ENCODE results near the gene ANKS1A.

ANKS1A gene

GRCh38 chr6:35080821-35081425, 191.9 kb downstream of the ANKS1A start:
- H3K4me3 ChIP-seq (ENCODE audit: low read depth, low read length) = no peak overlapping the region
- POLR2A ChIA-PET = no interaction called here
- H3K9me3 ChIP-seq (ENCODE audit: control insufficient read depth, insufficient read depth, low read depth, low read length) = no peaks in the 10 kb centered on the region
- CTCF ChIA-PET = interaction anchor here (1.0 to 1.1 kb wide), 2 partner anchors 12 to 94 kb away, joined by 3 to 4 read pairs; no protein-coding TSS in a partner anchor
- H3K27ac ChIP-seq (ENCODE audit: extremely low read depth, low read depth, low read length) = no peak overlapping the region
- H3K4me1 ChIP-seq (ENCODE audit: control insufficient read depth, insufficient read depth, low read length) = no peaks in the 10 kb centered on the region
- TF ChIP-seq ZNF223 (tag by site-specific recombination; IDR thresholded peaks at IDR 0.05) = no peak
- TF ChIP-seq ZNF785 (tag by site-specific recombination; IDR thresholded peaks at IDR 0.05) = no peak
- peak; percentile 11; the same call in 1 of the 2 replicates for TF ChIP-seq ZIC2 (tag by site-specific recombination; IDR thresholded peaks at IDR 0.05)
- no peak for TF ChIP-seq GLI4 (tag by site-specific recombination; IDR thresholded peaks at IDR 0.05)
- H3K36me3 ChIP-seq (ENCODE audit: control insufficient read depth in 2 of 2, insufficient read depth in 1 of 2, low read length in 2 of 2) = peaks cover 0 to 76% of the 10 kb centered on the region in 2 experiments; a peak in 2 of 3 replicates

- Histone ChIP-seq H3K27ac (ENCODE audit: extremely low read depth, low read depth, low read length) (no peak overlapping the region), H3K36me3 (ENCODE audit: control insufficient read depth in 2 of 2, insufficient read depth in 1 of 2, low read length in 2 of 2) (peaks cover 0 to 81% of the 10 kb centered on the region in 2 experiments; a peak in 1 of 3 replicates), H3K9me3 (ENCODE audit: control insufficient read depth, insufficient read depth, low read depth, low read length) (no peaks in the 10 kb centered on the region), H3K4me3 (ENCODE audit: low read depth, low read length) (no peak overlapping the region), H3K4me1 (ENCODE audit: control insufficient read depth, insufficient read depth, low read length) (no peaks in the 10 kb centered on the region)
- CTCF ChIA-PET = interaction anchor here (1.0 to 1.1 kb wide), 2 partner anchors 12 to 95 kb away, joined by 3 to 4 read pairs; no protein-coding TSS in a partner anchor
- TF ChIP-seq YY1 (tag by site-specific recombination; IDR thresholded peaks at IDR 0.05) = no peak
- 0 out of 2 replicates have a peak, but pooled peaks have one; percentile 41 for TF ChIP-seq ZNF600 (tag by site-specific recombination; IDR thresholded peaks at IDR 0.05)
- no peak for TF ChIP-seq ZNF138 (tag by site-specific recombination; IDR thresholded peaks at IDR 0.05; ENCODE audit: borderline replicate concordance)
- POLR2A ChIA-PET = no interaction called here
Observed at GRCh38 chr6:35081426-35081851, 192.4 kb downstream of the ANKS1A start.

DNA sequence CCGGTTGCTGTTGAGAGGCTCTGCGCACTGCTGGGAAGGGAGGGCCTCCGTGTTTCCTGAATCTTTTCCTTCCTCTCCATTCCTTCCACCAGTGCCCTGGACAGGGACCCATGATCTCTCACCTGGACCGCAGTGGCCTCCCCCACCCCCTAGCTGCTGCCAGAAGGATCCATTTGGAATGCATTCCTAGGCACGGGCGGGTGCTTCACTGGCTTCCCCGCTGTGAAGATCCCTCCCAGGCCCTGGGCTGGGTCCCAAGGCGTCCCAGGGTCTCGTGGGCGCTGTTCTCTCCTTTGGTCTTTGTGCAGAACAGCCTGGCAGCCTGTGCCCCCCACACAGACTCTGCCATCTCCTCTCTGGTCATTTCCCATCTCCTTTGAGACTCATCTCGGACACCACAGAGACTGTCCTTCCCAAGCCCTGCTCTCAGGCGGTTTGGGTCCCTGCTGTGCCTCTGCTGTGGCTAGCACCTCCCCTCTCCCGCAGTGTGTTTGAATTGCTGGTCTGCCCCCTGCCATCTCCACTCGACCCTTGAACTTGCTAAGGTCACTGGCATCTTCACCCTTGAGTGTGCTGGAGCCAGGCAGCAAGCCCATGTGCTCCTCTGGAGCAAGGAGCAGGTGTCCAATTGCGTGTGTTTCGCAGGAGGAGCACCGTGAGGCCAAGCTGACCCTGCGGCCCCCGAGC, 193.1 kb downstream of the ANKS1A start:
- peak; percentile 89 for TF ChIP-seq ZIC2 (tag by site-specific recombination; IDR thresholded peaks at IDR 0.05)
- TF ChIP-seq YY2 (tag by site-specific recombination; IDR thresholded peaks at IDR 0.05) = no peak
- TF ChIP-seq ZNF341 (tag by site-specific recombination; IDR thresholded peaks at IDR 0.05; ENCODE audit: low read depth) = peak; percentile 35; the same call in 1 of the 2 replicates
- no peak overlapping the region for H3K27ac ChIP-seq (ENCODE audit: extremely low read depth, low read depth, low read length)
- H3K36me3 ChIP-seq (ENCODE audit: control insufficient read depth in 2 of 2, insufficient read depth in 1 of 2, low read length in 2 of 2) = peaks cover 0 to 86% of the 10 kb centered on the region in 2 experiments; a peak in 1 of 3 replicates
- POLR2A ChIA-PET = no interaction called here
- H3K4me1 ChIP-seq (ENCODE audit: control insufficient read depth, insufficient read depth, low read length) = no peaks in the 10 kb centered on the region
- H3K9me3 ChIP-seq (ENCODE audit: control insufficient read depth, insufficient read depth, low read depth, low read length) = no peaks in the 10 kb centered on the region
- CTCF ChIA-PET = interaction anchor here (0.7 to 1.1 kb wide), 2 partner anchors 14 to 96 kb away, joined by 3 to 4 read pairs; no protein-coding TSS in a partner anchor
- H3K4me3 ChIP-seq (ENCODE audit: low read depth, low read length) = no peak overlapping the region

DNA sequence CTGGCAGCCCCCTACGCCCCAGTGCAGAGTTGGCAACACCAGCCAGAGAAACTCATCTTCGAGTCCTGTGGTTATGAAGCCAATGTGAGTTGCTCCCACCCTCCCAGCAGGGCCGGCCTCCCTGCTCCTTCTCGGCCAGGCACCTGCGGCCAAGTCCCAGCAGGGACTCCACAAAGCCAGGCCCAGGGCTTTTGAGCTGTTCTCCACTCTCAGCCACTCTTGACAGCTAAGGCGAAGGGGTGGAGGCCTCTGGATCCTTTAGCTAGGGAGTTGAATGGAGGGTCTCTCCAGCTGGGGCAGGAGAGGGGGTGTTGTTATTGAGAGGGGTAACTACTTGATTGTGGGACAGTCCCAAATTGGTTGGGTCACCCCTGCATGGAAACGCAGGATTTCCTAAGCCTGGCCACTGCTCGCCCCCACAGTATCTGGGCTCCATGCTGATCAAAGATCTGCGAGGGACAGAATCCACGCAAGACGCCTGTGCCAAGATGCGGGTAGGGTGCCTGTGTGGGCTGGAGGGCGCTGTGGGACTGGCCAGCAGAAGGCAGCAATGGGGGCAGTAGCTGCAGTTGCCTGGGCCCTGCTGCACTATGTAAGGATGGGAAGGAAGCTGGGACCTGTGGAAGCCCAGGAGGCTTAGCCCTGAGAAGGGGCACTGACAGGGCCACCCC, 193.8 kb downstream of the ANKS1A start:
- CTCF ChIA-PET = interaction anchor here (0.7 kb wide), 1 partner anchor 15 kb away, joined by 3 read pairs; no protein-coding TSS in a partner anchor
- TF ChIP-seq ZIC2 (tag by site-specific recombination; IDR thresholded peaks at IDR 0.05) (peak; percentile 50), ZNF843 (tag by site-specific recombination; IDR thresholded peaks at IDR 0.05) (no peak)
- POLR2A ChIA-PET = no interaction called here
- no peak overlapping the region for H3K4me3 ChIP-seq (ENCODE audit: low read depth, low read length)
- no peaks in the 10 kb centered on the region for H3K9me3 ChIP-seq (ENCODE audit: control insufficient read depth, insufficient read depth, low read depth, low read length)
- H3K4me1 ChIP-seq (ENCODE audit: control insufficient read depth, insufficient read depth, low read length) = no peaks in the 10 kb centered on the region
- H3K27ac ChIP-seq (ENCODE audit: extremely low read depth, low read depth, low read length) = no peak overlapping the region
- peaks cover 0 to 88% of the 10 kb centered on the region in 2 experiments; a peak in 1 of 3 replicates for H3K36me3 ChIP-seq (ENCODE audit: control insufficient read depth in 2 of 2, insufficient read depth in 1 of 2, low read length in 2 of 2)

DNA sequence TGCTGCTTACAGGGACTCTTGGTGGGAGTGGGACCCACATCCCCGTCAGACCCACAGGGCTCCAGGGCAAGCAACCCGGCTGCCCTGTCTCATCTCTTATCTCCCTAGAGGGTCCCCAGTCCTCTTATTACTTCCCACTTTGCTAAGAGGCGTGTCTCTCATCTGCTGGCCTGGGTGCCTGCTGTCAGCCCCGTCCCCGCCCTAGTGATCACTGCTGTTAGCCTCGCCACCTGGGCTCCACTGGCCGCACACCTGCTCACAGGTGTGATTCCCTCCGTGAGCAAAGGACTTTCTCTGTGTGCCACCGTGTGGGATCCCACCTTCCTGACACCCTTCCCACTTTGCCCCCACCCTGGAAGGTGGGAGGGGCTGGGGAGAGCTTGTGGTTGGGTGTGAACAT, 194.5 kb downstream of the ANKS1A start:
- no peak overlapping the region for H3K27ac ChIP-seq (ENCODE audit: extremely low read depth, low read depth, low read length)
- no peaks in the 10 kb centered on the region for H3K9me3 ChIP-seq (ENCODE audit: control insufficient read depth, insufficient read depth, low read depth, low read length)
- ChIA-PET POLR2A (no interaction called here), CTCF (interaction anchor here (0.6 kb wide), 1 partner anchor 159 kb away, joined by 3 read pairs; no protein-coding TSS in a partner anchor)
- H3K36me3 ChIP-seq (ENCODE audit: control insufficient read depth in 2 of 2, insufficient read depth in 1 of 2, low read length in 2 of 2) = peaks cover 0 to 88% of the 10 kb centered on the region in 2 experiments; a peak in 1 of 3 replicates
- TF ChIP-seq ZSCAN30 (tag by site-specific recombination; IDR thresholded peaks at IDR 0.05) (no peak), SP2 (tag by site-specific recombination; IDR thresholded peaks at IDR 0.05) (no peak), ZNF600 (tag by site-specific recombination; IDR thresholded peaks at IDR 0.05) (no peak)
- no peaks in the 10 kb centered on the region for H3K4me1 ChIP-seq (ENCODE audit: control insufficient read depth, insufficient read depth, low read length)
- H3K4me3 ChIP-seq (ENCODE audit: low read depth, low read length) = no peak overlapping the region

All from HEK293 (cell line).